Lower leg skin (tissue), 4 donors: ENCODE measurements around the gene SNCG. TPM values are rescaled to one million over a fixed set of nuclear protein-coding genes. Genes with fewer than 3 reads are reported as not detected.

Source experiments
- DNase-seq, 2 donors: peaks; one replicate each; pipeline ENCODE4 v3.0.0-alpha.2; 2019; ENCODE audit warnings: low spot score in 2 of 2
- H3K4me3 ChIP-seq: fragments of 200-600 bp; sonication (generic); 2 replicates; pipeline ENCODE4 v1.5.1; 2017; ENCODE audit warnings: mild to moderate bottlenecking, low read depth; ENCODE audit not compliant: poor library complexity, severe bottlenecking
- CTCF ChIP-seq, 3 donors: fragments of 450-650 bp; IDR thresholded peaks; one replicate each; pipeline ENCODE4 v1.5.1; 2016; ENCODE audit warnings: antibody characterized with exemption in 3 of 3, mild to moderate bottlenecking in 3 of 3, moderate library complexity in 2 of 3
- POLR2A ChIP-seq, 2 donors: fragments of 450-650 bp; IDR thresholded peaks; one replicate each; pipeline ENCODE4 v1.6.1; 2016 to 2017; ENCODE audit warnings: antibody characterized with exemption in 2 of 2, mild to moderate bottlenecking in 1 of 2, moderate library complexity in 1 of 2
- WGBS, 2 donors: methylation state at CpG; one replicate each; pipeline ENCODE4 v1.1.5; 2018; 5-methylcytosine and 5-hydroxymethylcytosine counted together
- intact Hi-C: fragments of 100-400 bp; cut with DNase I; formaldehyde crosslinking; loops from one replicate; pipeline ENCODE4 v1.15.0; 2023; ENCODE audit warnings: low total_unique reads
- total RNA-seq, 4 donors: library from RNA; depleted of rRNA; stranded (reverse); fragments of >200 nt; gene quantifications; one replicate each; pipeline ENCODE4 v1.1.0, GENCODE V29; 2016

SNCG gene
- 10 to 100 TPM; 26.5 to 62.9 (median 41.1) TPM for total RNA-seq

GRCh38 chr10:86958116-86958900 lies at the start of gene SNCG:
SNCG (plus strand) TSS chr10:86958599; CDS start chr10:86958698, 99 bp downstream.
- TF ChIP-seq CTCF (IDR thresholded peaks at IDR 0.05) (no peak), POLR2A (IDR thresholded peaks at IDR 0.05) (no peak)
- DNase-seq, result peak in 1 of 2 donors; percentile 30
- no peak within 1 kb of the TSS for H3K4me3 ChIP-seq
- 20 to 48% methylated on average over 15 to 17 of the region's 22 CpGs for WGBS, 2 donors
- intact Hi-C loops, result no loop called here

GRCh38 chr10:86914734-86915133 lies 43.7 kb upstream of the SNCG start:
- DNase-seq, result no peak
- intact Hi-C loops, result no loop called here
- H3K4me3 ChIP-seq, result no peak overlapping the region
- WGBS, 2 donors, result 89 to 98% methylated on average over 1 of the region's 1 CpG
- TF ChIP-seq POLR2A (IDR thresholded peaks at IDR 0.05) (no peak), CTCF (IDR thresholded peaks at IDR 0.05) (no peak)

GRCh38 chr10:86918022-86918471 lies 40.4 kb upstream of the SNCG start:
- DNase-seq, result no peak
- H3K4me3 ChIP-seq, result no peak overlapping the region
- WGBS, 2 donors, result 37 to 43% methylated on average over 5 of the region's 5 CpGs
- intact Hi-C loops, result no loop called here
- TF ChIP-seq POLR2A (IDR thresholded peaks at IDR 0.05) (no peak), CTCF (IDR thresholded peaks at IDR 0.05) (no peak)

GRCh38 chr10:86922553-86922961 lies 35.8 kb upstream of the SNCG start:
- H3K4me3 ChIP-seq, result no peak overlapping the region
- TF ChIP-seq POLR2A (IDR thresholded peaks at IDR 0.05) (no peak), CTCF (IDR thresholded peaks at IDR 0.05) (no peak)
- 60 to 66% methylated on average over 9 of the region's 9 CpGs for WGBS, 2 donors
- no peak for DNase-seq
- intact Hi-C loops, result no loop called here

- no peak for DNase-seq
- 86 to 87% methylated on average over 15 of the region's 15 CpGs for WGBS, 2 donors
Measured at GRCh38 chr10:86929468-86930380, 28.7 kb upstream of the SNCG start.

More at GRCh38 chr10:86929468-86930380, 28.7 kb upstream of the SNCG start:
- TF ChIP-seq CTCF (IDR thresholded peaks at IDR 0.05) (no peak), POLR2A (IDR thresholded peaks at IDR 0.05) (no peak)
- H3K4me3 ChIP-seq, result no peak overlapping the region
- intact Hi-C loops, result no loop called here
